Right ventricle myocardium inferior (tissue), 1 donor: ENCODE data around the gene PAQR6. TPM values are rescaled to one million over a fixed set of nuclear protein-coding genes. Genes with fewer than 3 reads are reported as not detected.

Experiments
- ATAC-seq: fragments of 200-7000 bp; cut with Tn5 transposase; one replicate; pipeline ENCODE4 v1.9.1; 2020; ENCODE audit warnings: mild to moderate bottlenecking, moderate library complexity
- DNase-seq: peaks from one replicate; pipeline ENCODE4 v3.0.0; 2021; ENCODE audit errors: missing footprints
- intact Hi-C: fragments of 100-400 bp; cut with DNase I; formaldehyde crosslinking; loops from one replicate; pipeline ENCODE4 v1.11.0; 2022
- total RNA-seq: library from RNA; stranded (reverse); fragmentation: NEBNext Ultra II Directional; extraction: Animal tissue kit (Norgen Biotek cat#: 25700); gene quantifications from one replicate; pipeline ENCODE4 v1.2.1, GENCODE V29; 2021
- donor health status: DM: no; HTN: yes; CAD: no; lungs with severe emphysema.

PAQR6 gene
- total RNA-seq, 1 donor from 2014 or later, result 0.54 TPM

DNA sequence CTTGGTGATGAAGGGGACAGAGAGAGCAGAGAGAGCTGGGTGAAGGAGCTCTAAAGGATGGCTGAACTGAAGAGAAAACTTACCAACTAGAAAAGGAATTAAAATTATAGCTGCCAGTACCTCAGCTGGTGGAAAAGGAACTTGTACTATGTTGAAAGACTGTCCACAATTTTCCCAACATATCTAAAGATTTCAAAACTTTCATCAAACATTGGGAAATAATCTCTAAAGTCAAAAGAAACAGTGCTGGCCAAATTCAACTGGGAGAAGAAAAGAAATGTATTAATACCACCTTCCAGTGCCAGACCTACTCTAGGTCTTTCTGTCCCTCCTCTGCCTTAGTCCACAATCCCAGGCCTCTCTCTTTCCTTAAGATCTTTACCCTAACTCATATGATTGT lies 28.7 kb upstream of the PAQR6 start:
- intact Hi-C loops, result loop anchor here (5.0 kb wide), 1 partner anchor 39 kb away; no protein-coding TSS in a partner anchor
- ATAC-seq (no peak), DNase-seq (no peak)

DNA sequence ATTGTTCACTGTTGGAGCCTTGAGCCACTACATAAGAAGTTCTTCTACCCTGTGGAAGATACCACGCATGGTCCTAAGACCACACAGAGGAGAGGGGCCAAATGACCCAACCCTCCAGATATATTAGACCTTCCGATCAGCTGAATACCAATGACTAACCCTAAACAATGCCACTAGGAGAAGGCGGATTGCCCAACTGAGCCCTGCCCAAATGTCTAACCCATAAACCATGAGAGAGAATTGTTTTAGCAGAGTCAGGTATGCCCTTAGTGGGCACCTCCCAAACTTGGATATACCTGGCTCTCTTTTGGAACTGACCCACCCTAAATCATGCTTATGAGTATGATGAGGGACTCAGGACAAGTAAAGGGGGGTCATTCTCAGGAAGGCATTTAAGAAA lies 22.5 kb upstream of the PAQR6 start:
- no peak for DNase-seq
- intact Hi-C loops, result no loop called here
- no peak for ATAC-seq

- intact Hi-C loops, result no loop called here
- DNase-seq, result no peak
- ATAC-seq, result no peak
Observed at GRCh38 chr1:156268336-156268735, 20.5 kb upstream of the PAQR6 start.

DNA sequence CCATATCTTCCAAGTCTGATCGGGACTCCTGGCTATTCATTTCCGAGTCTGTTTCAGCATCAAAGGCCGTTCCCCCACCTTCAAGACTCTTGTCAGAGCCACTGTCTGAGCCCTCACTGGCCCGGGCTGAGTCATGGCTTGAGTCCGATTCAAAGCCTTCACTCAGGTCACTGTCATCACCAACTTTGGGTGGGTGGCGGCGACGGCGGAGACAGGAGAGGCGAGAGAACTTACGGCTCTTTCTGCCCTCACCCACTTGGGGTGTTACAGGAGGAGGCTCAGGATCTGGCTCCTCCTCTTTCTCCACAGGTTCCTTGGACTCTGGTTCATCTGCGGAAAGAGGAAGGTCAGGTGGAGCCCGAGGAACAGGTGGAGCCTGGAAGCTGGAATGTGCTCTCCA lies 18.2 kb upstream of the PAQR6 start:
- ATAC-seq, result no peak
- no peak for DNase-seq
- intact Hi-C loops, result no loop called here

- DNase-seq (no peak), ATAC-seq (no peak)
- intact Hi-C loops, result no loop called here
Observed at GRCh38 chr1:156263288-156263655, 15.4 kb upstream of the PAQR6 start.

- DNase-seq (no peak), ATAC-seq (no peak)
- intact Hi-C loops, result no loop called here
Observed at GRCh38 chr1:156262461-156263287, 14.8 kb upstream of the PAQR6 start.

DNA sequence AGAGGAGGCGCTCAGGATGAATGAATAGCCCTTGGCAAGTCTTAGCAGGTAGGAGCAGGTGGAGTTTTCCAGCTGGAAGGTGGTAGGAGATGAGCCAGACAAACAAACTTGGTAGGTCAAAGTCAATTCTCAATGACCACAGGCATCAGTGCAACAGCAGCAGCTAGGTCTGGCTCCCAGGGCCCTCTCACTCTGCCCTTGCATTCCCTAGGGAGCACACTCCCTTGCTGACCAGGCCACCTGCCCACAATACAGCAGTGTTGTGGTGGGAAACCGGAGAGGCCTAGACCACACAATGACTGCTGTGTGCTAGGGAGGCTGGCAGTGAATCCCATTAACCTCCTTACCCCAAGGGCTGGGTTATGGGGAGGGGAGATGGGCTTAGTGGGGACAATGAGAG lies 13.0 kb upstream of the PAQR6 start:
- intact Hi-C loops, result loop anchor here (2.0 kb wide), 1 partner anchor 26 kb away; no protein-coding TSS in a partner anchor
- DNase-seq (no peak), ATAC-seq (no peak)

- ATAC-seq (no peak), DNase-seq (no peak)
- intact Hi-C loops, result loop anchor here (2.0 kb wide), 1 partner anchor 25 kb away; no protein-coding TSS in a partner anchor
Observed at GRCh38 chr1:156259805-156260204, 11.9 kb upstream of the PAQR6 start.

- no peak for ATAC-seq
- DNase-seq, result no peak
- intact Hi-C loops, result no loop called here
Observed at GRCh38 chr1:156258859-156259258, 11.0 kb upstream of the PAQR6 start.

- intact Hi-C loops, result no loop called here
- no peak for DNase-seq
- ATAC-seq, result no peak
Observed at GRCh38 chr1:156257711-156258110, 9.9 kb upstream of the PAQR6 start.

DNA sequence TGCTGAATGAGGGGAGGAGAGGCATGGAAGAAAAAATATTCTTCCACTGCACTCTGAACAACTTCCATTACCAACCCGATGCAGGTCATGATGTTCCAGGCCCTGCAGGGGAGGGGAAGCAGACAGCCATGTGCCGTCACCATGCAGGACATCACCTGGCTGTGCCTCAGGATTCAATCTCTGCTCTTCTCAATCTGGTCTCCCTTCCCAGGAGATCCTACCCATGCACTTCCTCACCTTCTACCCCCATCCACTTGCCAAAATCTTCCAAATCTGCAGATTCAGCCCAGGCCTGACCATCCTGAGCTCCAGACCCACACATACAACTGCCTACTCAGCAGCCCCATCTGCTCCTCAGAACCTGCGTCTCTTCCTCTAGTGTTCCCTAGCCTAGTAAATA lies 5.8 kb upstream of the PAQR6 start:
- ATAC-seq (no peak), DNase-seq (no peak)
- intact Hi-C loops, result no loop called here

DNA sequence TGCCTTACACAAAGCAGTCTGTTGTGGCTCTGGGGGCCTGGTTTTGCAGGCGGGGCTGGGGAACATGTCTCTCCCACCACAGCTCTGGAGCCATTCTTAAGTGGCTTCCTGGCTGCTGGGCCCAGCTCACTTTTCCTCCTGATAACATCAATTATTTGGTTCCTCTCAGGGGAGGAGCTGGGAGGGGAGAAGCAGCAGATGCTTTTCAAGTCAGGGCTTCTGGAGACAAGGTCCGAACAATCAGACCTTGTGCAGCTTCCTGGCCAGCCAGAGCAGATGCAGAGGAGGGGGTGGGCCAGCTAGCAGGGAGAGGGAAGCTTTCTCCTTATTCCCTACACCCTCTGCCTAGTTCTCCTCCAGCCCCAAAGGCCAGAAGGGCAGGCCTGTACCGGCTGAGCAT lies 3.7 kb upstream of the PAQR6 start:
- ATAC-seq (no peak), DNase-seq (no peak)
- intact Hi-C loops, result no loop called here

GRCh38 chr1:156249593-156249992 lies 1.7 kb upstream of the PAQR6 start:
- DNase-seq, result no peak
- intact Hi-C loops, result no loop called here
- no peak for ATAC-seq

DNA sequence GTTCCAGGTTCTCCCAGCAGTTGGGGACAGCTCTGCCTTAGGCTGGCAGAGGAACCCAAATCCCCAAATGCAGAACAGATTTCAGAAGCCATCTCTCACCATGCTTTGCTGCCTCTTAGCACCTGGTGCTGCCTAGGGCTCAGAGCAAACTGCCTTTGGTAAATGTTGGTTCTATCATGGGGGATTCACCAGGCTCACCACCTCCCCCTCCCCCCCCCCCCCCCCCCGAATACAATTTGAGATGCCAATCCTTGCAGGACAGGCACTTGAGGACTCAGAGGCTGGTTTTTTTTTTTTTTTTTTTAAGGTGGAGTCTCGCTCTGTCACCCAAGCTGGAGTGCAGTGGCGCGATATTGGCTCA lies 447 bp upstream of the PAQR6 start:
- ATAC-seq (no peak), DNase-seq (no peak)
- intact Hi-C loops, result no loop called here

DNA sequence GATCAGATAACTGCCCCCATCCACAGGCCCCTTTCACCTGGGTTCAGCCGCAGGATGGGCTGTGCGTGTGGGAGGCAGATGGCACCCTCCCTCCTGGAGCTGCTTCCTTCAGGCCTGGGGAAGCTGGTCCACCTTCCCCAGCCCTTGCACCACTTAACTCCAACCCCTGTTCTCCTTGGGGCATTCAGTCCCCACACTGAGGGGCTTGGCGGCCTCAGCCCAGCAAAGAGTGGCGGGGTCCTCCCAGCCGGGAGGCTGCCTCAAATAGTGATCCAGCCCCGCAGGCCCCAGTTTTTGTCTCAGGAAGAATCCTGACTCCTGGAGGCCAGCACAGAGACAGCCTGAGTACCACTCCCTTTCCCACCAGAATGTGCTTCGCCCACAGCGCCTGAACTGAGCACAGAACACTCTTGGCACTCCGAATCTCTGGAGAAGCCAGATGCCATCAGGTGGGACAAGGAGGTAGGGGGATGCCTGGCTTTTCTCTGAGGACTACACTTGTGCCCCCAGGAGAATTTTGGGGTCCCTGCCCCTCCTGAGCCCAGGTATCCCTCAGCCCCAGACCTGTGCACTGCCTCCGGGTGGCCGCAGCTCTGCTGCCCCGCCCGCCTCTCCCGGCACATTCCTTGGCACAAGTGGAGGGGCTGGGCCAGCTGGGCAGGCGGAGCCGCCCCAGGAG lies 936 bp downstream of the PAQR6 start:
- DNase-seq, result peak; percentile 71
- ATAC-seq, result peak; percentile 43

GRCh38 chr1:156246241-156246780 lies 1.5 kb downstream of the PAQR6 start:
- ATAC-seq (no peak), DNase-seq (no peak)
- intact Hi-C loops, result no loop called here

More for the DNA sequence above, 936 bp downstream of the PAQR6 start:
- intact Hi-C loops, result no loop called here

- DNase-seq, result peak; percentile 72
- ATAC-seq, result no peak
- intact Hi-C loops, result no loop called here
Observed at GRCh38 chr1:156245451-156246232, 2.2 kb downstream of the PAQR6 start.

DNA sequence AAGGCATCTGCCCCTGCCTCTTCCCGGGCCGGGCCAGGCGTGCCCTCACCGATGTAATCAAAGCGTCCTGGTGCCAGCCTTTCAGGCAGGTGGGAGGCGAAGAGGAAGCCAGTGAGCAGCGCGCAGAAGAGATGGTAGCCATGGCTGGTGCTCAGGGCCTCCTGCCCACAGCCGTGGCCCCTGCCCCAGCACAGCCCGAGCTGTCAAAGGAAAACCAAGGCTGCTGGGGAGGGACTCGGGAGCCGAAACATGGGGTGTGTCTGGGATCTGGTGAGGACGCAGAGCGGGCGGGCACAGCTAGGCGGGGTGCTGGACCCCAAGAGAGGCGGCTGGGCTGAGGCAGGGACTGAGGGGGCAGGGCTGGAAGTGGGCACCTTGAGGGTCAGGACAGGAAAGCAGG lies 3.1 kb downstream of the PAQR6 start:
- no peak for DNase-seq
- intact Hi-C loops, result no loop called here
- ATAC-seq, result no peak

DNA sequence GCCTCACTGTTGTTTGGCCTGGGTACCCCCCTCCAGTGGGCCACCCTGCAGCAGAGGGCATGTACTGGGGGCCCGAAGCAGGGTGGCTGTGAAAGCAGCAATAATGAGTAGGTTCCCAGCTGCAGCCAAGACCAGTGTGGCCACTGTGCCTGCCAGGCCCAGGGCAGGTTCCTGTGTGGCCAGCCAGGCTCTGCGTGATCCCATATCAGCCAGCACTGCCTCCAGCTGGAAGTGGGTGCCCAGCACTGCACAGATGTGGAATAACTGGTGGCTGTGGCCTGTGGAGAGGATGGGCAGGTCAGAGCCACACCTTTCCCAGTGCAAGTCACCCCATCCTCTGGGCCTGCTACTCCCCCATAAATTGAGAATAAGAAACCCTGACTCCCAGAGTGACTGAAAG lies 3.7 kb downstream of the PAQR6 start:
- ATAC-seq (no peak), DNase-seq (no peak)
- intact Hi-C loops, result no loop called here
